GM19328 (cell line): ENCODE measurements around the gene LGALS14.

Source experiments
- ATAC-seq: cut with Tn5 transposase; IDR thresholded peaks from one replicate; pipeline ENCODE4 v1.9.1; 2021; ENCODE audit warnings: mild to moderate bottlenecking, moderate library complexity; ENCODE audit not compliant: unreplicated experiment

The LGALS14 gene

GRCh38 chr19:39740395-39740794, 36.1 kb downstream of the LGALS14 start:
- ATAC-seq: no peak

GRCh38 chr19:39745643-39746042, 41.4 kb downstream of the LGALS14 start:
- ATAC-seq: no peak

GRCh38 chr19:39746836-39747529, 42.7 kb downstream of the LGALS14 start:
- ATAC-seq: no peak

- ATAC-seq: no peak
Observed at GRCh38 chr19:39749981-39750380, 45.7 kb downstream of the LGALS14 start.

GRCh38 chr19:39752390-39752789, 48.1 kb downstream of the LGALS14 start:
- ATAC-seq: no peak

GRCh38 chr19:39752795-39753194, 48.5 kb downstream of the LGALS14 start:
- no peak for ATAC-seq

GRCh38 chr19:39754544-39754943, 50.3 kb downstream of the LGALS14 start:
- ATAC-seq: no peak

GRCh38 chr19:39754971-39755370, 50.7 kb downstream of the LGALS14 start:
- no peak for ATAC-seq
